Measurements from ENCODE around the gene RERE.

The RERE gene

DNA sequence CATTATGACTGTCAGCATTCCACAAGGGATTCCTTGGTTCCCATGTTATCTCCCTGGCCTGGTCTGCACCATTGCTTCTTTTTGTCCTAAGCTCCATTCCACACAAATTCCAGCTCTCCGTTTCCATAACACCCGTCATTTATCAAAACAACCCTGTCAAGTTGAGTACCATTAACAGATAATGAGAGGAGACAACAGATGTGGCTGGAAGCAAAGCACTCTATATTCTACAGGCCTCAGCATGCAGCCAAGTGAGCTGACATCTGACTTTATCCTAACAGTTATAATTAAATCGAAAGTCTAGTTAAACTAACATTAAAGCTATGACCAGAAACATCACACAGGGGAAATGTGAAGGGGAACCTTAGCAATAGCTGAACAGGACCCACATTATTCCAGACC is 110.4 kb downstream of the RERE start (continued):
- TF ChIP-seq, protein P1, sequence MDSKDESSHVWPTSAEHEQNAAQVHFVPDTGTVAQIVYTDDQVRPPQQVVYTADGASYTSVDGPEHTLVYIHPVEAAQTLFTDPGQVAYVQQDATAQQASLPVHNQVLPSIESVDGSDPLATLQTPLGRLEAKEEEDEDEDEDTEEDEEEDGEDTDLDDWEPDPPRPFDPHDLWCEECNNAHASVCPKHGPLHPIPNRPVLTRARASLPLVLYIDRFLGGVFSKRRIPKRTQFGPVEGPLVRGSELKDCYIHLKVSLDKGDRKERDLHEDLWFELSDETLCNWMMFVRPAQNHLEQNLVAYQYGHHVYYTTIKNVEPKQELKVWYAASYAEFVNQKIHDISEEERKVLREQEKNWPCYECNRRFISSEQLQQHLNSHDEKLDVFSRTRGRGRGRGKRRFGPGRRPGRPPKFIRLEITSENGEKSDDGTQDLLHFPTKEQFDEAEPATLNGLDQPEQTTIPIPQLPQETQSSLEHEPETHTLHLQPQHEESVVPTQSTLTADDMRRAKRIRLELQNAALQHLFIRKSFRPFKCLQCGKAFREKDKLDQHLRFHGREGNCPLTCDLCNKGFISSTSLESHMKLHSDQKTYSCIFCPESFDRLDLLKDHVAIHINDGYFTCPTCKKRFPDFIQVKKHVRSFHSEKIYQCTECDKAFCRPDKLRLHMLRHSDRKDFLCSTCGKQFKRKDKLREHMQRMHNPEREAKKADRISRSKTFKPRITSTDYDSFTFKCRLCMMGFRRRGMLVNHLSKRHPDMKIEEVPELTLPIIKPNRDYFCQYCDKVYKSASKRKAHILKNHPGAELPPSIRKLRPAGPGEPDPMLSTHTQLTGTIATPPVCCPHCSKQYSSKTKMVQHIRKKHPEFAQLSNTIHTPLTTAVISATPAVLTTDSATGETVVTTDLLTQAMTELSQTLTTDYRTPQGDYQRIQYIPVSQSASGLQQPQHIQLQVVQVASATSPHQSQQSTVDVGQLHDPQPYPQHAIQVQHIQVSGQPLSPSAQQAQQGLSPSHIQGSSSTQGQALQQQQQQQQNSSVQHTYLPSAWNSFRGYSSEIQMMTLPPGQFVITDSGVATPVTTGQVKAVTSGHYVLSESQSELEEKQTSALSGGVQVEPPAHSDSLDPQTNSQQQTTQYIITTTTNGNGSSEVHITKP (tag by site-specific recombination; IDR thresholded peaks at IDR 0.05): peak; percentile 92
- TF ChIP-seq ZNF311 (tag by site-specific recombination; IDR thresholded peaks at IDR 0.05; ENCODE audit: borderline replicate concordance) (no peak), BCL11A (tag by site-specific recombination; IDR thresholded peaks at IDR 0.05; ENCODE audit: low read depth) (peak; percentile 74; the same call in 1 of the 2 replicates), ZNF677 (tag by site-specific recombination; IDR thresholded peaks at IDR 0.05) (no peak), ZEB2 (tag by site-specific recombination; IDR thresholded peaks at IDR 0.05) (peak; percentile 97), ZNF560 (tag by site-specific recombination; IDR thresholded peaks at IDR 0.05; ENCODE audit: borderline replicate concordance) (no peak), ZNF202 (tag by site-specific recombination; IDR thresholded peaks at IDR 0.05; ENCODE audit: borderline replicate concordance) (no peak), ZNF391 (tag by site-specific recombination; IDR thresholded peaks at IDR 0.05; ENCODE audit: borderline replicate concordance, low read depth) (peak; percentile 79; the same call in 1 of the 2 replicates), EGR2 (tag by site-specific recombination; IDR thresholded peaks at IDR 0.05; ENCODE audit: low read depth) (no peak), PBX3 (CRISPR knock-in tag; IDR thresholded peaks at IDR 0.05) (no peak), ZNF292 (tag by site-specific recombination; IDR thresholded peaks at IDR 0.05; ENCODE audit: borderline replicate concordance, low read depth) (no peak), ZFP41 (tag by site-specific recombination; IDR thresholded peaks at IDR 0.05; ENCODE audit: borderline replicate concordance) (no peak), ZNF561 (tag by site-specific recombination; IDR thresholded peaks at IDR 0.05; ENCODE audit: borderline replicate concordance) (peak; percentile 80), ZNF302 (tag by site-specific recombination; IDR thresholded peaks at IDR 0.05; ENCODE audit: low read depth) (no peak), ZNF571 (tag by site-specific recombination; IDR thresholded peaks at IDR 0.05) (no peak), ZNF138 (tag by site-specific recombination; IDR thresholded peaks at IDR 0.05; ENCODE audit: borderline replicate concordance) (no peak), ZNF670 (tag by site-specific recombination; IDR thresholded peaks at IDR 0.05; ENCODE audit: low read depth) (no peak), ZNF596 (tag by site-specific recombination; IDR thresholded peaks at IDR 0.05) (peak; percentile 65; the same call in 1 of the 2 replicates), IKZF3 (tag by site-specific recombination; IDR thresholded peaks at IDR 0.05) (peak; percentile 79), SETDB1 (IDR thresholded peaks at IDR 0.05; ENCODE audit: insufficient read length, low read length) (peak; percentile 56), ZNF747 (tag by site-specific recombination; IDR thresholded peaks at IDR 0.05) (no peak), MYNN (tag by site-specific recombination; IDR thresholded peaks at IDR 0.05; ENCODE audit: borderline replicate concordance) (no peak), ZNF639 (tag by site-specific recombination; IDR thresholded peaks at IDR 0.05) (peak; percentile 74), ZNF544 (tag by site-specific recombination; IDR thresholded peaks at IDR 0.05) (no peak), ZNF341 (tag by site-specific recombination; IDR thresholded peaks at IDR 0.05; ENCODE audit: low read depth) (peak; percentile 13; the same call in 1 of the 2 replicates), ZNF473 (tag by site-specific recombination; IDR thresholded peaks at IDR 0.05) (no peak)
- TF ChIP-seq, protein P2, sequence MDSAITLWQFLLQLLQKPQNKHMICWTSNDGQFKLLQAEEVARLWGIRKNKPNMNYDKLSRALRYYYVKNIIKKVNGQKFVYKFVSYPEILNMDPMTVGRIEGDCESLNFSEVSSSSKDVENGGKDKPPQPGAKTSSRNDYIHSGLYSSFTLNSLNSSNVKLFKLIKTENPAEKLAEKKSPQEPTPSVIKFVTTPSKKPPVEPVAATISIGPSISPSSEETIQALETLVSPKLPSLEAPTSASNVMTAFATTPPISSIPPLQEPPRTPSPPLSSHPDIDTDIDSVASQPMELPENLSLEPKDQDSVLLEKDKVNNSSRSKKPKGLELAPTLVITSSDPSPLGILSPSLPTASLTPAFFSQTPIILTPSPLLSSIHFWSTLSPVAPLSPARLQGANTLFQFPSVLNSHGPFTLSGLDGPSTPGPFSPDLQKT (IDR thresholded peaks at IDR 0.05; ENCODE audit: borderline replicate concordance, low read depth, low read length): no peak
- TF ChIP-seq, protein P3, sequence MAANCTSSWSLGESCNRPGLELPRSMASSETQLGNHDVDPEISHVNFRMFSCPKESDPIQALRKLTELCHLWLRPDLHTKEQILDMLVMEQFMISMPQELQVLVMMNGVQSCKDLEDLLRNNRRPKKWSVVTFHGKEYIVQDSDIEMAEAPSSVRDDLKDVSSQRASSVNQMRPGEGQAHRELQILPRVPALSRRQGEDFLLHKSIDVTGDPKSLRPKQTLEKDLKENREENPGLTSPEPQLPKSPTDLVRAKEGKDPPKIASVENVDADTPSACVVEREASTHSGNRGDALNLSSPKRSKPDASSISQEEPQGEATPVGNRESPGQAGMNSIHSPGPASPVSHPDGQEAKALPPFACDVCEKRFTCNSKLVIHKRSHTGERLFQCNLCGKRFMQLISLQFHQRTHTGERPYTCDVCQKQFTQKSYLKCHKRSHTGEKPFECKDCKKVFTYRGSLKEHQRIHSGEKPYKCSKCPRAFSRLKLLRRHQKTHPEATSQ (tag by site-specific recombination; IDR thresholded peaks at IDR 0.05): peak; percentile 64; the same call in 1 of the 2 replicates
- TF ChIP-seq, protein P4, sequence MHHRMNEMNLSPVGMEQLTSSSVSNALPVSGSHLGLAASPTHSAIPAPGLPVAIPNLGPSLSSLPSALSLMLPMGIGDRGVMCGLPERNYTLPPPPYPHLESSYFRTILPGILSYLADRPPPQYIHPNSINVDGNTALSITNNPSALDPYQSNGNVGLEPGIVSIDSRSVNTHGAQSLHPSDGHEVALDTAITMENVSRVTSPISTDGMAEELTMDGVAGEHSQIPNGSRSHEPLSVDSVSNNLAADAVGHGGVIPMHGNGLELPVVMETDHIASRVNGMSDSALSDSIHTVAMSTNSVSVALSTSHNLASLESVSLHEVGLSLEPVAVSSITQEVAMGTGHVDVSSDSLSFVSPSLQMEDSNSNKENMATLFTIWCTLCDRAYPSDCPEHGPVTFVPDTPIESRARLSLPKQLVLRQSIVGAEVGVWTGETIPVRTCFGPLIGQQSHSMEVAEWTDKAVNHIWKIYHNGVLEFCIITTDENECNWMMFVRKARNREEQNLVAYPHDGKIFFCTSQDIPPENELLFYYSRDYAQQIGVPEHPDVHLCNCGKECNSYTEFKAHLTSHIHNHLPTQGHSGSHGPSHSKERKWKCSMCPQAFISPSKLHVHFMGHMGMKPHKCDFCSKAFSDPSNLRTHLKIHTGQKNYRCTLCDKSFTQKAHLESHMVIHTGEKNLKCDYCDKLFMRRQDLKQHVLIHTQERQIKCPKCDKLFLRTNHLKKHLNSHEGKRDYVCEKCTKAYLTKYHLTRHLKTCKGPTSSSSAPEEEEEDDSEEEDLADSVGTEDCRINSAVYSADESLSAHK (tag by site-specific recombination; IDR thresholded peaks at IDR 0.05): peak; percentile 85

All from HEK293 (cell line).